NCI-H1092 (cell line): ENCODE measurements around the gene TMCO4.
"Not testable (repeated sequence)": the region's sequence is repeated elsewhere in the genome, so short reads cannot be mapped to it uniquely, and the experiment has no call there.

Experiments
- DNase-seq: peaks from one replicate; lab custom pipeline; 2025; lab: John Stamatoyannopoulos, UW

The TMCO4 gene

DNA sequence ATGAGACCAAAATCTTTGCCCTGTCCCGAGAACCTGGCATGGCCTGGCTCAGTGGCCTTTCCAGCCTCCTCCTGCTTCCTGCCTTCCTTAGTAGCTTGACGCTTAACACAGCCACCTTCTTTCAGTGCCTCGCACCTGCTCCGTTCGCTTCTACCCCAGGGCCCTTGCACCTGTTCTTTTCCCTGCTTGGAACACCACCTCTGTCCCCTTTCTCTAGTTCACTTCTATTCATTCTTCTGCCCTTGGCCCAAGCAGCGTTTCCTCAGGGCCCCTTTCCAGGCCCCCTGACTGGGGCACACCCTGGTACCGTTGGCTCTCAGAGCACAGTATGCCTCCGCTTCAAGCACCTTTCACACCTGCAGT lies 144.0 kb downstream of the TMCO4 start:
- no peak for DNase-seq

DNA sequence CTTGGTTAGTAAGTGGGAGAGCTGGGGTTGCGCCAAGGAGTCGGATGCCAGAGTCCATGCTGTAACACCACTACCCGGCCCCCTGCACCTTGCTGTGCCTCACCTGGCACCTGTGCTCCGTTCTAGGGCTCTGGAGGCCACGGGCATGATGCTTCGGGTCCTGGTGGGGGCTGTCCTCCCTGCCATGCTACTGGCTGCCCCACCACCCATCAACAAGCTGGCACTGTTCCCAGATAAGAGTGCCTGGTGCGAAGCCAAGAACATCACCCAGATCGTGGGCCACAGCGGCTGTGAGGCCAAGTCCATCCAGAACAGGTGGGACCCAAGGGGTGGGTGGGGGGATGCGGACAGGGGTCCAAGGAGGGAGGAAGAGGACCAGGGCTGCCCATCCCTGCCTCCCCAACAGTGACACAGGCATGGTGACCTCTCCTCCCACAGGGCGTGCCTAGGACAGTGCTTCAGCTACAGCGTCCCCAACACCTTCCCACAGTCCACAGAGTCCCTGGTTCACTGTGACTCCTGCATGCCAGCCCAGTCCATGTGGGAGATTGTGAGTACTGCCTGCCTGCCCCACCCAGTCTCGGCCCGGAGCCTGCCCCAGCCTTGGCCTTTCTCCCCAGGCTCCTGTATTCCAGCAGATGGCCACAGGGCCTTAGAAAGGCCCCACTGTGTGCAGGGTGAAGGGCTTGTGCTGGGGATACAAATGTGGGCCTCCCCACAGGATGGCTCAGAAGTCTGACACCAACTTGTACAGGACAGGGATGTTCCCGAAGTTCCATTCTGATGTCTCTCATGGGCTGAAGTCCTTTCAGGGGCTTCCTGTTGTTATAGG lies 144.6 kb downstream of the TMCO4 start:
- DNase-seq: peak; percentile 73

GRCh38 chr1:19654386-19654785 lies 145.3 kb downstream of the TMCO4 start:
- DNase-seq: no peak

- peak; percentile 62 for DNase-seq
Observed at GRCh38 chr1:19651141-19651737, 148.5 kb downstream of the TMCO4 start.

- no peak for DNase-seq
Observed at GRCh38 chr1:19650416-19651140, 149.1 kb downstream of the TMCO4 start.

DNA sequence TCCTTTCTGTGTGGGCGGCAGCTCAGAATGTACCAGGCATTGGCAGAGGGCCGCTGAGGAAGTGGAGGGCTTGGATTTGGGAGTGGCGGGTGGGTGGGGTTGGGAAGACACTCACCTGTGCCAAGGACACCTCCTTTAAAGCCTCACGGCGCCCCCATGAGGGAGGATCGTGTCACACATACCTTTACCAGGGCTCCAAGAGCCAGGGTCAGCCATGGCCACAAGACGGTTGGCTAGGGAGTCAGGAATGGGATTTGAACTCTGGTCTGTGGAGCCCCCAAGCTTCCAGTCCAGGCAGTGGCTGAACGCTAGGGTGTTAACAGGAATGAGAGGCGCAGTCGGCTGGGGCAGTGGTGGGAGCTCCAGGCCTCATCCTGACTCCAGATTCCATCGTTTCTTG lies 151.0 kb downstream of the TMCO4 start:
- DNase-seq: no peak

DNA sequence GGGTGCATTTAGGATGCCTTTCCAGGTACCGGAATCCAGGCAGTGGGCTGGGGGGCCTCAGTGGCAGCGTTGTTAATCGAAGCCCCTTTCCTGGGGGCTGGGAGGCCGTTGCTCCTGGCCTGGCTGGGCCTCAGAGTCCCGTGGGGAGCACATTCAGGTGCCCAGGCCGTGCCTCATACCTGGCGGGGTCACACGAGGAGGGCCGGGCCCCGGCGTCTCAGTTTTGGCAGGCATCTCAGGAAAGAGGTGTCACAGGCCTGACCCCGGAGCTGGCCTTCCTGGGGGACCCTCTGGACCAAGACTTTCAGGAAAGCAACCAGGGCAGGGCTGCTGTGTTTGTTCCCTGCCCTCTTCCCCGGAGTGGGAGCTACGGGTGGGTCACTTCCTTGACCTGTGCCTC lies 151.5 kb downstream of the TMCO4 start:
- no peak for DNase-seq

DNA sequence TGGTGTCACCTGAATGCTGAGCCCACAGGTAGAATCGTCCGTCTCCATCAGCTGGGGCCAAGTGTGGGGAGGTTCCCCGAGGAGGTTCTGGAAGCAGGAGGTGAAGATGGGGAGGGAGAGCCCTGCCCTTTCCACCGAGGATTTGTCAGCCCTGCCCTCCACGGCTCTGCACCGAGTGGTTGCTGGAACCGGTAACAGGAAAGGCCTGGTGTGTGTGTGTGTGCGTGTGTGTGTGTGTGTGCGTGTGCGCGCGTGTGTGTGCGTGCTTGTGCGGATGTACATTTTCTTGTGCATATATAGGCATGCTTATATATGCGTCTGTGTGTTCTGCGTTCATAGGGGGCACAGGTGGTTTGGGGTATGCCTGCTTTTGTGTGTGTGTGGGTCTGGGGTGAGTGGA lies 152.1 kb downstream of the TMCO4 start:
- DNase-seq: no peak

GRCh38 chr1:19646377-19647319 lies 153.1 kb downstream of the TMCO4 start:
- no peak for DNase-seq

GRCh38 chr1:19645411-19646251 lies 154.1 kb downstream of the TMCO4 start:
- DNase-seq: no peak

DNA sequence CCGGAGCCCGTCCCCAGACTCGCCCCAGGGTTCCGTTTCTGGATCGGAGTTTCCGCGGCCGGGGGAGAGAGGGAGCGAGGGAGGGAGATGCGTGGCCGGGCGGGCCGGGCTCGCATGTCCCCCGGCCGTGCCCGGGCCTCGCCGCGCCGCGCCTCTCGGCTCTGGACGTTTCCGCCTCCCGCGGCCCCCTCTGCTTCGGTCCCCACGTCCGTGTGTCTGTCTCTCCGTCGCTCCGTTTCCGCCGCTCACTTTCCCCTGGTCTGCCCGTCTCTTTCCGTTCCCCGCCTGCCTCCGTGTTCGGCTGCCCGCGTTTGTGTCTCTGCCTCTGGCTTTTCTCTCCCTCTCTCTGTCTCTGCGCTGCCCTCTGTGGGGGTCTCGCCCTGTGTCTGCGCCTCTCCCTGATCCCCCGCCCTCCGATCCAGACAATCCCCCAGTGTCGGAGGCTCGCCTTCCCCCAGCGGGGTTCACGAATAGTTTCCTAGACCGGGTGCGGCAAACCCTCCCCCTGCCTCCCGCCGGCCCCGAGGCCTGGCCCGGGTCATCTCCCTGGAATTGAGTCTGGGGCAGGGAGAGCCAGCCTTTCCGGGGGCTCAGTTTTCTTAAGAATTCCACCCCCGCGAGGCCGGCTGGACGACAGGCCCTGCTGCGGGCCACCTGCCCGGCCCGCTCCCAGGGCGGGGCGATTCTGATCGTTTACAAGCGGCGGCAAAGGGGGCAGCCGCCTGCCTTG lies 154.9 kb downstream of the TMCO4 start:
- no peak for DNase-seq

DNA sequence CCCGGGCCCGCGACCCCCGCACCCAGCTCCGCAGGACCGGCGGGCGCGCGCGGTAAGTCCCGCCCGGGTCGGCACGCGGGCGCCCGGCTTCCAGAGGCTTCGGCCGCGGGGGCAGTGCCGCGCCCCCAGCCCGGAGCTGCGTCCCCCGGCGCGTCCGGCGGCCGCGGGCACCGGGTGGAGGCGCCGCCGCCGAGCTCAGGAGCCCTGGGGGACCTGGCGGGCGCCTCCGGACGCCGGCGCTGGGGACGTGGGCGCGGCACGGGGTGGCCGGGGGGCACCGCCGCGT lies 155.4 kb downstream of the TMCO4 start:
- no peak for DNase-seq

GRCh38 chr1:19643602-19644394 lies 155.9 kb downstream of the TMCO4 start, which contains the start of gene NBL1:
Gene NBL1 (plus strand): TSS chr1:19644311. CDS start chr1:19655031, 10,720 bp downstream.
- DNase-seq: no peak

DNA sequence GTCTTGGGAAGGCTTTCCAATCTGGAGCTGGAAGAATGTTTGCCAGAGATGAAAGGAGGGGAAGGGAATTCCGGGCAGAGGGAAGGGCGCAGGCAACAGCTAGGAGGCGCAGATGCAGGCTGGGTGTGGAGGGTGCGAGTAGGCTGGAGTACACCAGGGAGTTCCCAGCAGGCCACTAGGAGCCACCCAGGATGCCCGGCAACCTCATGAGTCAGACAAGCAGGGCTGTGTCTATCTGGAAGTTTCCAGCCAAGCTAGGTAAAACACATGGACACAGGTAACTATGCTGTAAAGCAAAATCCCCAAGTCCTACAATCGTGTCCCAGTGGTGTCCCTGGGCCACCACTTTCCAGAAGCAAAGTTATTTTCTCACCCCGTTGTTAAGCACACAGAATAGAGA lies 156.6 kb downstream of the TMCO4 start:
- no peak for DNase-seq

DNA sequence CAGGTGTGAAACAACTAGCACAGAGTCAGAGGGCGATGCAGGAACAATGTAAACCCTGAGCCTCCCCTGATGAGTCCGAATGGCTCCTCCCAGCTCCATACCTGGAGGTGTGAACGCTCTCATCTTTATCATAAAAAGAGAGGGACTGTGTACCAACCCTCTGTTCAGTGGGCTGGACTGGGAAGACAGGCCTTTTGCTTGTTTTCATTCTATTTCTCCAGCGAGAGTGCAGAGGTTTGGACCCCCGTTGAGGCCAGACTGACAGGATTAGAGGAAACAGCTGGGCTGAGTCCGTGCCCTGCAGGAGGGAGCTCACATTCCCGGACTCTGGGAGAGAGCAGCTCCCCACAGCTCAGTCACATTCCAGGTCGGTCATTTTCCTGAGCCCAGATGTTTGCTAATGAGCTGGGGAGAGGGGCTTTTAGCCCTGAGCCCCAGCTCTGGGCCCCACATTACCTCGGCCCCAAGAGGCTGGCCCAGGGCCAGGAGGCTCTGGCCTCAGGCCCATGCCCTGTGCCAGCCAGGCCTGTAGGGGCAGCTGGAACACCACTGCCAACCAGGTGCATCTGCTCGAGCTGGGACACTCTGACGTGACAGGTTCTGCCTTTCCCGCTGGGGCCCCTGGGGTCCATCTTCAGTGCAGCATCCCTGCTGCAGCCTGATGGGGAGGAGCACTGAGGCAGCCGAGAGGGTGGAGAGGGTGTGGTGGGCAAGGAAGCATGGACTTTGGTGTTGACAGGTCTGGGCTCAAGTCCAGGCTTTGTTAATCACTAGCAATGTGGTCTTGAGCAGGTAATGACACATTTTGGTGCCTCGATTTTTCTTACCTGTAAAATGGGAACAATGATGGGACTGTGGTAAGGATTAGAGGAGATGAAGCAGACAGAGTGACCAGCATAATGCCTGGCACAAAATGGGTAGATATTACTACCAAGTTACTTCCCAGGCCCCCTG lies 159.1 kb downstream of the TMCO4 start:
- DNase-seq: peak; percentile 51

- no peak for DNase-seq
Observed at GRCh38 chr1:19639999-19640362, 159.7 kb downstream of the TMCO4 start.

- DNase-seq: not testable (repeated sequence)
Observed at GRCh38 chr1:19639228-19639627, 160.5 kb downstream of the TMCO4 start.

- no peak for DNase-seq
Observed at GRCh38 chr1:19637606-19638005, 162.1 kb downstream of the TMCO4 start.

- not testable (repeated sequence) for DNase-seq
Observed at GRCh38 chr1:19636749-19637148, 163.0 kb downstream of the TMCO4 start.
